Mesothelial cell of epicardium (in vitro differentiated cells): ENCODE data around the gene SPATA1. TPM values are rescaled to one million over a fixed set of nuclear protein-coding genes. Genes with fewer than 3 reads are reported as not detected.

ENCODE experiments used
- DNase-seq, 2 experiments: peaks; one replicate each; pipeline ENCODE4 v3.0.0; 2021; ENCODE audit warnings: low spot score in 2 of 2; ENCODE audit not compliant: unreplicated experiment in 2 of 2
- H3K27ac Mint-ChIP-seq: 2 replicates; pipeline ENCODE4 v1.8.0; 2021; ENCODE audit warnings: mixed read lengths
- H3K27me3 Mint-ChIP-seq: 2 replicates; pipeline ENCODE4 v1.8.0; 2021; ENCODE audit warnings: low read depth, mixed read lengths
- H3K36me3 Mint-ChIP-seq: 2 replicates; pipeline ENCODE4 v1.8.0; 2021; ENCODE audit warnings: mixed read lengths
- H3K4me1 Mint-ChIP-seq: 2 replicates; pipeline ENCODE4 v1.8.0; 2021; ENCODE audit warnings: mixed read lengths
- H3K4me3 Mint-ChIP-seq: 2 replicates; pipeline ENCODE4 v1.8.0; 2021; ENCODE audit warnings: mild to moderate bottlenecking, moderate library complexity, mixed read lengths
- H3K9me3 Mint-ChIP-seq: 2 replicates; pipeline ENCODE4 v1.8.0; 2021; ENCODE audit warnings: mixed read lengths
- CTCF ChIP-seq: fragments of 200-600 bp; sonication (generic); IDR thresholded peaks from one replicate; pipeline ENCODE4 v1.5.0; 2021; ENCODE audit warnings: antibody characterized with exemption; ENCODE audit not compliant: unreplicated experiment
- total RNA-seq: library from RNA; stranded (reverse); gene quantifications from 3 replicates; pipeline ENCODE4 v1.2.1, GENCODE V29; 2021

The SPATA1 gene
- total RNA-seq, 1 donor from 2014 or later, result 1.2 TPM

GRCh38 chr1:84541679-84542078 lies 35.5 kb downstream of the SPATA1 start:
- no peak for DNase-seq
- no peak overlapping the region for H3K27ac Mint-ChIP-seq
- no peak for TF ChIP-seq CTCF
- peaks cover 28% of the 10 kb centered on the region for H3K36me3 Mint-ChIP-seq
- no peak overlapping the region for H3K4me3 Mint-ChIP-seq
- H3K9me3 Mint-ChIP-seq, result peaks cover 10% of the 10 kb centered on the region
- no peaks in the 10 kb centered on the region for H3K27me3 Mint-ChIP-seq
- H3K4me1 Mint-ChIP-seq, result peaks cover 2% of the 10 kb centered on the region

GRCh38 chr1:84550826-84551225 lies 44.6 kb downstream of the SPATA1 start:
- Mint-ChIP-seq H3K36me3 (peaks cover 2% of the 10 kb centered on the region), H3K27me3 (no peaks in the 10 kb centered on the region), H3K27ac (no peak overlapping the region), H3K4me1 (no peaks in the 10 kb centered on the region), H3K4me3 (no peak overlapping the region), H3K9me3 (no peaks in the 10 kb centered on the region)
- no peak for TF ChIP-seq CTCF
- no peak for DNase-seq

- Mint-ChIP-seq H3K36me3 (peaks cover 18% of the 10 kb centered on the region), H3K4me1 (peaks cover 24% of the 10 kb centered on the region), H3K27ac (no peak overlapping the region), H3K27me3 (no peaks in the 10 kb centered on the region), H3K4me3 (no peak overlapping the region), H3K9me3 (no peaks in the 10 kb centered on the region)
- DNase-seq, result no peak
- no peak for TF ChIP-seq CTCF
Observed at GRCh38 chr1:84569216-84569615, 63.0 kb downstream of the SPATA1 start.

- H3K4me3 Mint-ChIP-seq, result no peak overlapping the region
Observed at GRCh38 chr1:84570436-84571149, 64.4 kb downstream of the SPATA1 start.

GRCh38 chr1:84571150-84571535 lies 65.0 kb downstream of the SPATA1 start:
- Mint-ChIP-seq H3K4me1 (peaks cover 29% of the 10 kb centered on the region), H3K27me3 (no peaks in the 10 kb centered on the region), H3K9me3 (no peaks in the 10 kb centered on the region), H3K36me3 (peaks cover 18% of the 10 kb centered on the region), H3K27ac (no peak overlapping the region), H3K4me3 (no peak overlapping the region)
- TF ChIP-seq CTCF, result no peak
- DNase-seq, result no peak

More at GRCh38 chr1:84570436-84571149, 64.4 kb downstream of the SPATA1 start:
- peaks cover 18% of the 10 kb centered on the region for H3K36me3 Mint-ChIP-seq
- H3K27me3 Mint-ChIP-seq, result no peaks in the 10 kb centered on the region
- DNase-seq, result no peak
- no peak for TF ChIP-seq CTCF
- H3K9me3 Mint-ChIP-seq, result no peaks in the 10 kb centered on the region
- peaks cover 29% of the 10 kb centered on the region for H3K4me1 Mint-ChIP-seq
- no peak overlapping the region for H3K27ac Mint-ChIP-seq

GRCh38 chr1:84573481-84573966 lies 67.3 kb downstream of the SPATA1 start:
- Mint-ChIP-seq H3K4me1 (peaks cover 29% of the 10 kb centered on the region), H3K4me3 (peak overlapping the region; percentile 91), H3K27ac (peak overlapping the region; percentile 98), H3K9me3 (no peaks in the 10 kb centered on the region), H3K36me3 (peaks cover 17% of the 10 kb centered on the region), H3K27me3 (no peaks in the 10 kb centered on the region)
- no peak for TF ChIP-seq CTCF
- DNase-seq, result no peak
